Astrocyte (in vitro differentiated cells and primary cell): ENCODE data around the gene RASL10B. TPM values are rescaled to one million over a fixed set of nuclear protein-coding genes. Genes with fewer than 3 reads are reported as not detected.

ENCODE experiments used
- DNase-seq: peaks from one replicate; pipeline ENCODE4 v3.0.0-alpha.2; 2010; ENCODE audit warnings: low read depth
- FAIRE-seq: peaks from 2 replicates; lab custom pipeline; 2011; peaks lifted over from hg19 to GRCh38; lab: Jason Lieb, UNC
- H2AFZ ChIP-seq: 2 replicates; pipeline ENCODE4 v1.6.0; 2012; ENCODE audit warnings: low read depth, low read length, inconsistent platforms
- H3K27ac ChIP-seq: 2 replicates; pipeline ENCODE4 v1.5.1; 2011; ENCODE audit warnings: low read depth, low read length, inconsistent platforms
- H3K27me3 ChIP-seq: 2 replicates; pipeline ENCODE4 v1.6.0; 2011; ENCODE audit warnings: low read length, inconsistent platforms; ENCODE audit not compliant: insufficient read depth
- H3K36me3 ChIP-seq: 2 replicates; pipeline ENCODE4 v1.5.1; 2011; ENCODE audit warnings: low read length, inconsistent platforms; ENCODE audit not compliant: insufficient read depth
- H3K4me1 ChIP-seq: 2 replicates; pipeline ENCODE4 v1.5.1; 2011; ENCODE audit warnings: low read length, inconsistent platforms; ENCODE audit not compliant: insufficient read depth
- H3K4me2 ChIP-seq: 2 replicates; pipeline ENCODE4 v1.6.0; 2012; ENCODE audit warnings: low read length, inconsistent platforms
- H3K4me3 ChIP-seq: 2 replicates; pipeline ENCODE4 v1.5.1; 2011; ENCODE audit warnings: low read depth, mild to moderate bottlenecking, low read length, inconsistent platforms; ENCODE audit not compliant: insufficient read depth
- H3K79me2 ChIP-seq: 2 replicates; pipeline ENCODE4 v1.6.0; 2012; ENCODE audit warnings: mild to moderate bottlenecking, low read length, inconsistent platforms; ENCODE audit not compliant: insufficient read depth
- H3K9ac ChIP-seq: 2 replicates; pipeline ENCODE4 v1.6.0; 2012; ENCODE audit warnings: mild to moderate bottlenecking, low read length, inconsistent platforms
- H3K9me3 ChIP-seq: 2 replicates; pipeline ENCODE4 v1.5.1; 2012; ENCODE audit warnings: low read depth, mild to moderate bottlenecking, low read length, inconsistent platforms; ENCODE audit not compliant: insufficient read depth
- H4K20me1 ChIP-seq: 2 replicates; pipeline ENCODE4 v1.6.0; 2012; ENCODE audit warnings: low read length, inconsistent platforms; ENCODE audit not compliant: insufficient read depth
- H3K27ac Mint-ChIP-seq: one replicate; pipeline ENCODE4 v1.8.0; 2021; ENCODE audit warnings: mild to moderate bottlenecking, mixed read lengths; ENCODE audit not compliant: unreplicated experiment
- H3K27me3 Mint-ChIP-seq: one replicate; pipeline ENCODE4 v1.8.0; 2021; ENCODE audit warnings: low read depth, mixed read lengths; ENCODE audit not compliant: unreplicated experiment
- H3K36me3 Mint-ChIP-seq: one replicate; pipeline ENCODE4 v1.8.0; 2021; ENCODE audit warnings: low read depth, mixed read lengths; ENCODE audit not compliant: unreplicated experiment
- H3K4me1 Mint-ChIP-seq: one replicate; pipeline ENCODE4 v1.8.0; 2021; ENCODE audit warnings: low read depth, mixed read lengths; ENCODE audit not compliant: unreplicated experiment
- H3K4me3 Mint-ChIP-seq: one replicate; pipeline ENCODE4 v1.8.0; 2021; ENCODE audit warnings: mild to moderate bottlenecking, moderate library complexity, mixed read lengths; ENCODE audit not compliant: unreplicated experiment
- H3K9me3 Mint-ChIP-seq: one replicate; pipeline ENCODE4 v1.8.0; 2021; ENCODE audit warnings: mild to moderate bottlenecking, mixed read lengths; ENCODE audit not compliant: unreplicated experiment
- CTCF ChIP-seq: IDR thresholded peaks from 2 replicates; pipeline ENCODE4 v1.5.1; 2011; ENCODE audit warnings: low read depth, mild to moderate bottlenecking, inconsistent platforms, low read length, moderate library complexity; ENCODE audit not compliant: insufficient read depth
- EZH2 ChIP-seq: IDR thresholded peaks from 2 replicates; pipeline ENCODE4 v1.6.1; 2012; ENCODE audit warnings: mild to moderate bottlenecking, low read length, inconsistent platforms; ENCODE audit not compliant: insufficient read depth
- total RNA-seq: library from RNA; stranded (reverse); gene quantifications from 2 replicates; pipeline ENCODE4 v1.2.1, GENCODE V29; 2021

The RASL10B gene
- total RNA-seq, 1 donor from 2014 or later, result 21.7 TPM

GRCh38 chr17:35784895-35785294, 53.5 kb downstream of the RASL10B start:
- H3K27me3 Mint-ChIP-seq, result peaks cover 8% of the 10 kb centered on the region
- no peak overlapping the region for H3K4me2 ChIP-seq

GRCh38 chr17:35786941-35787432, 55.5 kb downstream of the RASL10B start:
- H3K9me3 ChIP-seq, result no peaks in the 10 kb centered on the region
- TF ChIP-seq CTCF, result no peak
- TF ChIP-seq EZH2, result no peak
- no peak for DNase-seq
- Mint-ChIP-seq H3K4me3 (no peak overlapping the region), H3K36me3 (no peaks in the 10 kb centered on the region), H3K4me1 (peaks cover 26% of the 10 kb centered on the region), H3K27ac (no peak overlapping the region), H3K9me3 (no peaks in the 10 kb centered on the region), H3K27me3 (peaks cover 7% of the 10 kb centered on the region)
- peaks cover 24% of the 10 kb centered on the region for H3K4me1 ChIP-seq
- H3K27ac ChIP-seq, result no peak overlapping the region
- H3K4me3 ChIP-seq, result no peak overlapping the region
- FAIRE-seq, result no peak
- H2AFZ ChIP-seq, result no peak overlapping the region
- H4K20me1 ChIP-seq, result no peaks in the 10 kb centered on the region
- no peaks in the 10 kb centered on the region for H3K79me2 ChIP-seq
- H3K4me2 ChIP-seq, result peak overlapping the region; percentile 2
- no peak overlapping the region for H3K9ac ChIP-seq
- H3K27me3 ChIP-seq, result peaks cover 3% of the 10 kb centered on the region
- H3K36me3 ChIP-seq, result no peaks in the 10 kb centered on the region

More at GRCh38 chr17:35784895-35785294, 53.5 kb downstream of the RASL10B start:
- TF ChIP-seq EZH2, result no peak
- no peak for TF ChIP-seq CTCF
- H3K9ac ChIP-seq, result no peak overlapping the region
- no peak overlapping the region for H3K4me3 ChIP-seq
- H3K4me3 Mint-ChIP-seq, result no peak overlapping the region
- H3K27ac Mint-ChIP-seq, result no peak overlapping the region
- H3K79me2 ChIP-seq, result no peaks in the 10 kb centered on the region
- no peak for DNase-seq
- no peaks in the 10 kb centered on the region for H3K9me3 ChIP-seq
- H3K9me3 Mint-ChIP-seq, result no peaks in the 10 kb centered on the region
- no peak for FAIRE-seq
- no peaks in the 10 kb centered on the region for H3K36me3 Mint-ChIP-seq
- H3K27ac ChIP-seq, result no peak overlapping the region
- H3K4me1 ChIP-seq, result peaks cover 24% of the 10 kb centered on the region
- peaks cover 29% of the 10 kb centered on the region for H3K4me1 Mint-ChIP-seq
- no peaks in the 10 kb centered on the region for H3K36me3 ChIP-seq
- peaks cover 16% of the 10 kb centered on the region for H3K27me3 ChIP-seq
- H4K20me1 ChIP-seq, result no peaks in the 10 kb centered on the region
- no peak overlapping the region for H2AFZ ChIP-seq
